Measurements from ENCODE around the gene PDZD7. TPM values are rescaled to one million over a fixed set of nuclear protein-coding genes. Genes with fewer than 3 reads are reported as not detected.
A peak's percentile ranks its signal among the peaks of the same experiment; 100 is the strongest.

The PDZD7 gene
- 0.25 TPM in 1 of 2 replicates, not detected in the other for total RNA-seq (ENCODE audit: low replicate concordance)

- Histone ChIP-seq H2AFZ (replicated peaks) (no peak within 1 kb of the TSS), H3K27ac (no peak within 1 kb of the TSS), H3F3A (ENCODE audit: low read depth) (peaks cover 13% of the 10 kb centered on the region), H3K79me2 (ENCODE audit: low read depth) (no peaks in the 10 kb centered on the region), H3K36me3 (no peaks in the 10 kb centered on the region), H3K4me1 (peaks cover 47% of the 10 kb centered on the region), H3K27me3 (peaks cover 77% of the 10 kb centered on the region), H4K20me1 (ENCODE audit: low read depth) (peaks cover 22% of the 10 kb centered on the region), H3K9me3 (ENCODE audit: low read depth) (no peaks in the 10 kb centered on the region), H3K9ac (no peak within 1 kb of the TSS), H3K4me2 (peak within 1 kb of the TSS; percentile 81), H3K4me3 (peak within 1 kb of the TSS; percentile 40)
- no peaks in the 10 kb centered on the region for H3K36me3 Mint-ChIP-seq
- peaks cover 18% of the 10 kb centered on the region for H3K27me3 Mint-ChIP-seq (ENCODE audit: insufficient read depth, low read depth)
- peak within 1 kb of the TSS; percentile 86 for H3K4me3 Mint-ChIP-seq
- peaks cover 51% of the 10 kb centered on the region for H3K4me1 Mint-ChIP-seq
- peak within 1 kb of the TSS; percentile 62 for H3K27ac Mint-ChIP-seq
- TF ChIP-seq EZH2 (IDR thresholded peaks at IDR 0.05): no peak
- peak; percentile 49 for TF ChIP-seq EZH2phosphoT487 (IDR thresholded peaks at IDR 0.05)
- no peaks in the 10 kb centered on the region for H3K9me3 Mint-ChIP-seq
- peak; percentile 93 for DNase-seq (ENCODE audit: low spot score)
Measured at GRCh38 chr10:101031128-101031795, at the start of gene PDZD7, which contains the start of gene SFXN3. Gene PDZD7 (minus strand): TSS chr10:101031129. CDS start chr10:101030219, 910 bp downstream. Gene SFXN3 (plus strand): TSS chr10:101031234. CDS start chr10:101034695, 3,461 bp downstream.

- H3K4me2 ChIP-seq: no peak overlapping the region
- H3K27me3 ChIP-seq: peaks cover 98% of the 10 kb centered on the region
- Mint-ChIP-seq H3K27ac (no peak overlapping the region), H3K27me3 (ENCODE audit: insufficient read depth, low read depth) (peaks cover 42% of the 10 kb centered on the region), H3K9me3 (no peaks in the 10 kb centered on the region), H3K4me3 (no peak overlapping the region), H3K36me3 (no peaks in the 10 kb centered on the region), H3K4me1 (peaks cover 10% of the 10 kb centered on the region)
- no peak overlapping the region for H3K27ac ChIP-seq
- no peak overlapping the region for H3K9ac ChIP-seq
- no peak overlapping the region for H3K4me3 ChIP-seq
- peaks cover 20% of the 10 kb centered on the region for H4K20me1 ChIP-seq (ENCODE audit: low read depth)
- H2AFZ ChIP-seq (replicated peaks): no peak overlapping the region
- no peaks in the 10 kb centered on the region for H3K9me3 ChIP-seq (ENCODE audit: low read depth)
- H3K36me3 ChIP-seq: no peaks in the 10 kb centered on the region
- H3F3A ChIP-seq (ENCODE audit: low read depth): no peaks in the 10 kb centered on the region
- DNase-seq (ENCODE audit: low spot score): no peak
- no peaks in the 10 kb centered on the region for H3K4me1 ChIP-seq
- no peaks in the 10 kb centered on the region for H3K79me2 ChIP-seq (ENCODE audit: low read depth)
- no peak for TF ChIP-seq EZH2 (IDR thresholded peaks at IDR 0.05)
- no peak for TF ChIP-seq EZH2phosphoT487 (IDR thresholded peaks at IDR 0.05)
- no peak for TF ChIP-seq CTCF (IDR thresholded peaks at IDR 0.05)
Measured at GRCh38 chr10:101079874-101080273, 48.9 kb upstream of the PDZD7 start.

GRCh38 chr10:101076630-101077029 is 45.7 kb upstream of the PDZD7 start:
- peaks cover 98% of the 10 kb centered on the region for H3K27me3 ChIP-seq
- H3K27me3 Mint-ChIP-seq (ENCODE audit: insufficient read depth, low read depth): peaks cover 57% of the 10 kb centered on the region

More at GRCh38 chr10:101076630-101077029, 45.7 kb upstream of the PDZD7 start:
- H3K79me2 ChIP-seq (ENCODE audit: low read depth): no peaks in the 10 kb centered on the region
- no peaks in the 10 kb centered on the region for H3F3A ChIP-seq (ENCODE audit: low read depth)
- no peak overlapping the region for H3K9ac ChIP-seq
- H4K20me1 ChIP-seq (ENCODE audit: low read depth): peaks cover 24% of the 10 kb centered on the region
- no peaks in the 10 kb centered on the region for H3K36me3 ChIP-seq
- no peaks in the 10 kb centered on the region for H3K36me3 Mint-ChIP-seq
- H3K4me1 Mint-ChIP-seq: peaks cover 13% of the 10 kb centered on the region
- H3K27ac ChIP-seq: no peak overlapping the region
- no peak for DNase-seq (ENCODE audit: low spot score)
- no peak overlapping the region for H3K4me3 ChIP-seq
- no peak overlapping the region for H3K27ac Mint-ChIP-seq
- H3K4me1 ChIP-seq: no peaks in the 10 kb centered on the region
- no peaks in the 10 kb centered on the region for H3K9me3 Mint-ChIP-seq
- no peak overlapping the region for H3K4me3 Mint-ChIP-seq
- no peak overlapping the region for H3K4me2 ChIP-seq
- no peak for TF ChIP-seq CTCF (IDR thresholded peaks at IDR 0.05)
- no peak for TF ChIP-seq EZH2phosphoT487 (IDR thresholded peaks at IDR 0.05)
- TF ChIP-seq EZH2 (IDR thresholded peaks at IDR 0.05): no peak
- no peak overlapping the region for H2AFZ ChIP-seq (replicated peaks)
- H3K9me3 ChIP-seq (ENCODE audit: low read depth): no peaks in the 10 kb centered on the region
